ENCODE data around the gene LRRK1. TPM values are rescaled to one million over a fixed set of nuclear protein-coding genes. Genes with fewer than 3 reads are reported as not detected.

LRRK1 gene
- total RNA-seq, 6 experiments from 2014 or later: 0.93 to 3.6 (median 2.5) TPM

- no peak overlapping the region for H3K27ac ChIP-seq
- H3K9me3 ChIP-seq: no peaks in the 10 kb centered on the region
- 45% methylated on average over 15 of the region's 20 CpGs for WGBS (ENCODE audit: insufficient coverage, low coverage, low lambda C conversion rate, missing lambda C conversion rate)
- no peak for TF ChIP-seq CTCF (IDR thresholded peaks at IDR 0.05)
- no peak for TF ChIP-seq POLR2A (IDR thresholded peaks at IDR 0.05)
- H3K4me1 ChIP-seq: no peaks in the 10 kb centered on the region
- intact Hi-C loops (cut with DNase I): no loop called here
- DNase-seq: no peak
- no peaks in the 10 kb centered on the region for H3K36me3 ChIP-seq
- H3K4me3 ChIP-seq: no peak overlapping the region
- H3K27me3 ChIP-seq: no peaks in the 10 kb centered on the region
- ATAC-seq: peak; percentile 21 to 53 (median 33)
Measured at GRCh38 chr15:100889385-100890050, 29.6 kb upstream of the LRRK1 start.

GRCh38 chr15:100890051-100890720, 29.0 kb upstream of the LRRK1 start:
- no peaks in the 10 kb centered on the region for H3K36me3 ChIP-seq
- H3K27me3 ChIP-seq: no peaks in the 10 kb centered on the region
- H3K27ac ChIP-seq: no peak overlapping the region
- ATAC-seq (no peak), DNase-seq (no peak)
- TF ChIP-seq POLR2A (IDR thresholded peaks at IDR 0.05) (no peak), CTCF (IDR thresholded peaks at IDR 0.05) (no peak)
- no peaks in the 10 kb centered on the region for H3K9me3 ChIP-seq
- intact Hi-C loops (cut with DNase I): no loop called here
- H3K4me1 ChIP-seq: no peaks in the 10 kb centered on the region
- 51% methylated on average over 10 of the region's 10 CpGs for WGBS (ENCODE audit: insufficient coverage, low coverage, low lambda C conversion rate, missing lambda C conversion rate)
- no peak overlapping the region for H3K4me3 ChIP-seq

GRCh38 chr15:100890850-100891249, 28.3 kb upstream of the LRRK1 start:
- WGBS (ENCODE audit: insufficient coverage, low coverage, low lambda C conversion rate, missing lambda C conversion rate): 49% methylated on average over 3 of the region's 6 CpGs

GRCh38 chr15:100891307-100892012, 27.7 kb upstream of the LRRK1 start:
- peak in 1 of 3 donors; percentile 39 for DNase-seq
- no peak overlapping the region for H3K4me3 ChIP-seq
- H3K4me1 ChIP-seq: no peaks in the 10 kb centered on the region
- 10% methylated on average over 4 of the region's 21 CpGs for WGBS (ENCODE audit: insufficient coverage, low coverage, low lambda C conversion rate, missing lambda C conversion rate)
- no peak overlapping the region for H3K27ac ChIP-seq
- TF ChIP-seq CTCF (IDR thresholded peaks at IDR 0.05): no peak
- no peak for TF ChIP-seq POLR2A (IDR thresholded peaks at IDR 0.05)
- no peaks in the 10 kb centered on the region for H3K36me3 ChIP-seq
- intact Hi-C loops (cut with DNase I): no loop called here
- no peaks in the 10 kb centered on the region for H3K9me3 ChIP-seq
- H3K27me3 ChIP-seq: no peaks in the 10 kb centered on the region
- peak; percentile 26 to 41 (median 32) for ATAC-seq

More at GRCh38 chr15:100890850-100891249, 28.3 kb upstream of the LRRK1 start:
- Histone ChIP-seq H3K9me3 (no peaks in the 10 kb centered on the region), H3K4me3 (no peak overlapping the region), H3K36me3 (no peaks in the 10 kb centered on the region), H3K27me3 (no peaks in the 10 kb centered on the region), H3K4me1 (no peaks in the 10 kb centered on the region), H3K27ac (no peak overlapping the region)
- intact Hi-C loops (cut with DNase I): no loop called here
- ATAC-seq (no peak), DNase-seq (peak in 1 of 3 donors; percentile 13)
- TF ChIP-seq POLR2A (IDR thresholded peaks at IDR 0.05): no peak
- no peak for TF ChIP-seq CTCF (IDR thresholded peaks at IDR 0.05)
